ENCODE results near the gene CFAP74.

CFAP74 gene

GRCh38 chr1:1929102-1929638 lies 74.4 kb downstream of the CFAP74 start:
- H3K18ac ChIP-seq (ENCODE audit: low read length) = no peak overlapping the region
- no peak overlapping the region for H3K23ac ChIP-seq (ENCODE audit: low read length)
- H3K79me2 ChIP-seq (ENCODE audit: control insufficient read depth, insufficient read depth, low read length) = no peaks in the 10 kb centered on the region
- no peak overlapping the region for H2BK15ac ChIP-seq (replicated peaks; ENCODE audit: low read depth)
- WGBS (ENCODE audit: extremely low coverage, insufficient coverage, low lambda C conversion rate) = no CpG with 5 or more reads among the region's 10 CpGs
- no peak for DNase-seq
- H4K8ac ChIP-seq (ENCODE audit: low read depth, low read length) = no peak overlapping the region
- H3K79me1 ChIP-seq (ENCODE audit: low read length) = no peaks in the 10 kb centered on the region
- no peaks in the 10 kb centered on the region for H3K4me1 ChIP-seq (ENCODE audit: control insufficient read depth, low read depth, low read length)
- no peak overlapping the region for H2BK5ac ChIP-seq (ENCODE audit: low read length)
- H3K27me3 ChIP-seq (ENCODE audit: insufficient read depth, low read length, poor library complexity) = no peaks in the 10 kb centered on the region
- no peak overlapping the region for H3K4me3 ChIP-seq (ENCODE audit: low read length)
- no peak overlapping the region for H3K4me2 ChIP-seq (ENCODE audit: low read length)
- H3K4ac ChIP-seq (ENCODE audit: low read depth, low read length) = no peak overlapping the region
- no peak overlapping the region for H3K9ac ChIP-seq (ENCODE audit: low read length)
- H3K27ac ChIP-seq (ENCODE audit: low read depth, low read length) = no peak overlapping the region
- no peak overlapping the region for H3K56ac ChIP-seq (ENCODE audit: low read length)
- H3K36me3 ChIP-seq (ENCODE audit: control insufficient read depth, insufficient read depth, low read length) = no peaks in the 10 kb centered on the region
- H4K5ac ChIP-seq (ENCODE audit: low read length) = no peak overlapping the region
- H2AK5ac ChIP-seq (ENCODE audit: low read length) = no peak overlapping the region
- H2BK120ac ChIP-seq (ENCODE audit: low read depth, low read length) = no peak overlapping the region

- H2AK5ac ChIP-seq (ENCODE audit: low read length) = no peak overlapping the region
- H3K79me2 ChIP-seq (ENCODE audit: control insufficient read depth, insufficient read depth, low read length) = no peaks in the 10 kb centered on the region
- H3K27me3 ChIP-seq (ENCODE audit: insufficient read depth, low read length, poor library complexity) = no peaks in the 10 kb centered on the region
- H3K9ac ChIP-seq (ENCODE audit: low read length) = no peak overlapping the region
- no peak overlapping the region for H3K4ac ChIP-seq (ENCODE audit: low read depth, low read length)
- no peak overlapping the region for H2BK15ac ChIP-seq (replicated peaks; ENCODE audit: low read depth)
- H4K8ac ChIP-seq (ENCODE audit: low read depth, low read length) = no peak overlapping the region
- no peaks in the 10 kb centered on the region for H3K4me1 ChIP-seq (ENCODE audit: control insufficient read depth, low read depth, low read length)
- no peak overlapping the region for H3K27ac ChIP-seq (ENCODE audit: low read depth, low read length)
- H2BK5ac ChIP-seq (ENCODE audit: low read length) = no peak overlapping the region
- no peak for DNase-seq
- no peak overlapping the region for H3K18ac ChIP-seq (ENCODE audit: low read length)
- no CpG with 5 or more reads among the region's 34 CpGs for WGBS (ENCODE audit: extremely low coverage, insufficient coverage, low lambda C conversion rate)
- H3K56ac ChIP-seq (ENCODE audit: low read length) = no peak overlapping the region
- no peak overlapping the region for H3K23ac ChIP-seq (ENCODE audit: low read length)
- H4K5ac ChIP-seq (ENCODE audit: low read length) = no peak overlapping the region
- H2BK120ac ChIP-seq (ENCODE audit: low read depth, low read length) = no peak overlapping the region
- H3K4me3 ChIP-seq (ENCODE audit: low read length) = no peak overlapping the region
- no peaks in the 10 kb centered on the region for H3K79me1 ChIP-seq (ENCODE audit: low read length)
- H3K36me3 ChIP-seq (ENCODE audit: control insufficient read depth, insufficient read depth, low read length) = no peaks in the 10 kb centered on the region
- no peak overlapping the region for H3K4me2 ChIP-seq (ENCODE audit: low read length)
Measured at GRCh38 chr1:1928231-1929101, 75.1 kb downstream of the CFAP74 start.

- Histone ChIP-seq H3K23ac (ENCODE audit: low read length) (no peak overlapping the region), H3K36me3 (ENCODE audit: control insufficient read depth, insufficient read depth, low read length) (no peaks in the 10 kb centered on the region), H3K18ac (ENCODE audit: low read length) (no peak overlapping the region), H3K79me1 (ENCODE audit: low read length) (no peaks in the 10 kb centered on the region), H4K8ac (ENCODE audit: low read depth, low read length) (no peak overlapping the region), H3K27ac (ENCODE audit: low read depth, low read length) (no peak overlapping the region), H2BK15ac (replicated peaks; ENCODE audit: low read depth) (no peak overlapping the region), H4K5ac (ENCODE audit: low read length) (no peak overlapping the region), H2BK120ac (ENCODE audit: low read depth, low read length) (no peak overlapping the region), H3K79me2 (ENCODE audit: control insufficient read depth, insufficient read depth, low read length) (no peaks in the 10 kb centered on the region), H3K4me2 (ENCODE audit: low read length) (no peak overlapping the region), H3K4me3 (ENCODE audit: low read length) (no peak overlapping the region), H3K27me3 (ENCODE audit: insufficient read depth, low read length, poor library complexity) (no peaks in the 10 kb centered on the region), H3K4me1 (ENCODE audit: control insufficient read depth, low read depth, low read length) (no peaks in the 10 kb centered on the region), H3K9ac (ENCODE audit: low read length) (no peak overlapping the region), H3K56ac (ENCODE audit: low read length) (no peak overlapping the region), H2BK5ac (ENCODE audit: low read length) (no peak overlapping the region), H2AK5ac (ENCODE audit: low read length) (no peak overlapping the region), H3K4ac (ENCODE audit: low read depth, low read length) (no peak overlapping the region)
- no peak for DNase-seq
- no CpG with 5 or more reads among the region's 25 CpGs for WGBS (ENCODE audit: extremely low coverage, insufficient coverage, low lambda C conversion rate)
Measured at GRCh38 chr1:1927751-1928150, 75.8 kb downstream of the CFAP74 start.

GRCh38 chr1:1926886-1927660 lies 76.5 kb downstream of the CFAP74 start:
- Histone ChIP-seq H3K56ac (ENCODE audit: low read length) (no peak overlapping the region), H3K4me1 (ENCODE audit: control insufficient read depth, low read depth, low read length) (no peaks in the 10 kb centered on the region), H3K79me2 (ENCODE audit: control insufficient read depth, insufficient read depth, low read length) (no peaks in the 10 kb centered on the region), H3K4ac (ENCODE audit: low read depth, low read length) (no peak overlapping the region), H3K4me3 (ENCODE audit: low read length) (no peak overlapping the region), H2AK5ac (ENCODE audit: low read length) (no peak overlapping the region), H3K9ac (ENCODE audit: low read length) (no peak overlapping the region), H2BK120ac (ENCODE audit: low read depth, low read length) (no peak overlapping the region), H3K23ac (ENCODE audit: low read length) (no peak overlapping the region), H3K79me1 (ENCODE audit: low read length) (no peaks in the 10 kb centered on the region), H3K27ac (ENCODE audit: low read depth, low read length) (no peak overlapping the region), H4K5ac (ENCODE audit: low read length) (no peak overlapping the region), H4K8ac (ENCODE audit: low read depth, low read length) (no peak overlapping the region), H3K36me3 (ENCODE audit: control insufficient read depth, insufficient read depth, low read length) (no peaks in the 10 kb centered on the region), H2BK15ac (replicated peaks; ENCODE audit: low read depth) (no peak overlapping the region), H3K27me3 (ENCODE audit: insufficient read depth, low read length, poor library complexity) (no peaks in the 10 kb centered on the region), H3K4me2 (ENCODE audit: low read length) (no peak overlapping the region), H3K18ac (ENCODE audit: low read length) (no peak overlapping the region), H2BK5ac (ENCODE audit: low read length) (no peak overlapping the region)
- WGBS (ENCODE audit: extremely low coverage, insufficient coverage, low lambda C conversion rate) = no CpG with 5 or more reads among the region's 21 CpGs
- no peak for DNase-seq

GRCh38 chr1:1926346-1926811 lies 77.2 kb downstream of the CFAP74 start:
- Histone ChIP-seq H3K4me2 (ENCODE audit: low read length) (no peak overlapping the region), H3K4ac (ENCODE audit: low read depth, low read length) (no peak overlapping the region), H3K27ac (ENCODE audit: low read depth, low read length) (no peak overlapping the region), H3K79me2 (ENCODE audit: control insufficient read depth, insufficient read depth, low read length) (no peaks in the 10 kb centered on the region), H3K79me1 (ENCODE audit: low read length) (no peaks in the 10 kb centered on the region), H3K56ac (ENCODE audit: low read length) (no peak overlapping the region), H3K27me3 (ENCODE audit: insufficient read depth, low read length, poor library complexity) (no peaks in the 10 kb centered on the region), H3K36me3 (ENCODE audit: control insufficient read depth, insufficient read depth, low read length) (no peaks in the 10 kb centered on the region), H3K18ac (ENCODE audit: low read length) (no peak overlapping the region), H2BK15ac (replicated peaks; ENCODE audit: low read depth) (no peak overlapping the region), H4K8ac (ENCODE audit: low read depth, low read length) (no peak overlapping the region), H3K23ac (ENCODE audit: low read length) (no peak overlapping the region), H2BK120ac (ENCODE audit: low read depth, low read length) (no peak overlapping the region), H2BK5ac (ENCODE audit: low read length) (no peak overlapping the region), H3K4me1 (ENCODE audit: control insufficient read depth, low read depth, low read length) (no peaks in the 10 kb centered on the region), H3K9ac (ENCODE audit: low read length) (no peak overlapping the region), H2AK5ac (ENCODE audit: low read length) (no peak overlapping the region), H4K5ac (ENCODE audit: low read length) (no peak overlapping the region), H3K4me3 (ENCODE audit: low read length) (no peak overlapping the region)
- WGBS (ENCODE audit: extremely low coverage, insufficient coverage, low lambda C conversion rate) = no CpG with 5 or more reads among the region's 26 CpGs
- DNase-seq = no peak
